Activated T-cell treated with anti-CD3 and anti-CD28 coated beads, Interleukin-2, amount 50 U/mL, for 4 hours (primary cell): ENCODE measurements around the gene VSX2. TPM values are rescaled to one million over a fixed set of nuclear protein-coding genes. Genes with fewer than 3 reads are reported as not detected.

Experiments used
- ATAC-seq, 2 donors: fragments of 200-7000 bp; cut with Tn5 transposase; one replicate each; pipeline ENCODE4 v1.10.0; 2021
- DNase-seq: peaks from one replicate; pipeline ENCODE4 v3.0.0-alpha.2; 2020
- H3K27me3 Mint-ChIP-seq: one replicate; pipeline ENCODE4 v1.8.0; 2021; ENCODE audit warnings: low read depth, mixed read lengths
- H3K36me3 Mint-ChIP-seq: one replicate; pipeline ENCODE4 v1.8.0; 2022; ENCODE audit warnings: mixed read lengths; ENCODE audit not compliant: insufficient read depth
- H3K4me1 Mint-ChIP-seq: one replicate; pipeline ENCODE4 v1.8.0; 2021; ENCODE audit warnings: low read depth, mixed read lengths
- H3K4me3 Mint-ChIP-seq: one replicate; pipeline ENCODE4 v1.8.0; 2021; ENCODE audit warnings: mild to moderate bottlenecking, moderate library complexity, mixed read lengths
- H3K9me3 Mint-ChIP-seq: one replicate; pipeline ENCODE4 v1.8.0; 2021; ENCODE audit warnings: mixed read lengths
- total RNA-seq, 3 donors: library from RNA; stranded (reverse); gene quantifications; one replicate each; pipeline ENCODE4 v1.2.1, GENCODE V29; 2021

The VSX2 gene
- total RNA-seq, 3 donors from 2014 or later: not detected

- H3K4me1 Mint-ChIP-seq: no peaks in the 10 kb centered on the region
- H3K4me3 Mint-ChIP-seq: no peak overlapping the region
- H3K27me3 Mint-ChIP-seq: no peaks in the 10 kb centered on the region
- no peaks in the 10 kb centered on the region for H3K9me3 Mint-ChIP-seq
- DNase-seq: no peak
- ATAC-seq: no peak
- peaks cover 37% of the 10 kb centered on the region for H3K36me3 Mint-ChIP-seq
These were observed 51.2 kb downstream of the VSX2 start for GRCh38 chr14:74290415-74290814.

DNA sequence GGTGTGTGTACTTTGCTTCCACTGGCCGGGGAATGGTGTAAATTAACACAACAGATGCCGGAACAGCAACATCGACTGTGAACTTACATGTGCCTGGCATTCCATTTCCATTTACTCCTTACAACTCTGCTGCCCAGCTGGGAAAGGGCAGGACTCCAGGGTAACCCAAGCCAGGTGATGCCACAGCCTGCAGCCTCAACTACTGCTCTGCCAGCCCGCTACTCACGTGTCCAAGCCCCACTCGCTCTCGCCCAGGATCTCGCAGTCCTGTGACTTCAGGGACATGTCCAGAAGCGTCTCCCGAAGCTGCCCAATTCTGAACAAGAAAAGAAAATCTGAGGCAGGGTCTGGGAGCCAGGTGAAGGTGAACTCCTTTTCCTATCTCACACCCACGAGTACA, 52.8 kb downstream of the VSX2 start:
- no peaks in the 10 kb centered on the region for H3K9me3 Mint-ChIP-seq
- no peak for DNase-seq
- no peaks in the 10 kb centered on the region for H3K27me3 Mint-ChIP-seq
- peaks cover 29% of the 10 kb centered on the region for H3K36me3 Mint-ChIP-seq
- no peak overlapping the region for H3K4me3 Mint-ChIP-seq
- no peaks in the 10 kb centered on the region for H3K4me1 Mint-ChIP-seq
- ATAC-seq: no peak

DNA sequence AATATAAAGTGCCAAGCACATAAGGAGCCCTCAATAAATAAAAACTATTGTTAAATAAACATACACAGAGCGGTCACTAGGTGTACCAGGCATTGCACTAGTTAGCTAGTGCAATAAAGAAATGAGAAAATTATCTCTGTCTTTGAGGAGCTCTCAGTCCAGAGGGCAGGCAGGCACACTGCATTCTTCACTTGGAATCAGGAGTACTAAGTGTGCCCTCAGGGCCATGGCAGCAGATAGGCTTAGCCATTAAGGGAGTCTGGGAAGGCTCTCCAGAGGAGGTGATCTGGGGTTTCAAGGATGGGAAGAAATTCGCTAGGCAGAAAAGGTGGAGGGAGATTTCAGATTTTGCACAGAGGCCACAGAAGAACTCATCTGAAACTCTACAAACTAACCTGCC, 54.4 kb downstream of the VSX2 start:
- Mint-ChIP-seq H3K4me1 (no peaks in the 10 kb centered on the region), H3K36me3 (peaks cover 32% of the 10 kb centered on the region), H3K9me3 (no peaks in the 10 kb centered on the region), H3K27me3 (no peaks in the 10 kb centered on the region), H3K4me3 (no peak overlapping the region)
- DNase-seq (no peak), ATAC-seq (no peak)

GRCh38 chr14:74296037-74296467, 56.8 kb downstream of the VSX2 start:
- H3K27me3 Mint-ChIP-seq: no peaks in the 10 kb centered on the region
- H3K4me1 Mint-ChIP-seq: peaks cover 4% of the 10 kb centered on the region
- ATAC-seq (no peak), DNase-seq (no peak)
- no peaks in the 10 kb centered on the region for H3K9me3 Mint-ChIP-seq
- H3K36me3 Mint-ChIP-seq: peaks cover 34% of the 10 kb centered on the region
- H3K4me3 Mint-ChIP-seq: no peak overlapping the region

DNA sequence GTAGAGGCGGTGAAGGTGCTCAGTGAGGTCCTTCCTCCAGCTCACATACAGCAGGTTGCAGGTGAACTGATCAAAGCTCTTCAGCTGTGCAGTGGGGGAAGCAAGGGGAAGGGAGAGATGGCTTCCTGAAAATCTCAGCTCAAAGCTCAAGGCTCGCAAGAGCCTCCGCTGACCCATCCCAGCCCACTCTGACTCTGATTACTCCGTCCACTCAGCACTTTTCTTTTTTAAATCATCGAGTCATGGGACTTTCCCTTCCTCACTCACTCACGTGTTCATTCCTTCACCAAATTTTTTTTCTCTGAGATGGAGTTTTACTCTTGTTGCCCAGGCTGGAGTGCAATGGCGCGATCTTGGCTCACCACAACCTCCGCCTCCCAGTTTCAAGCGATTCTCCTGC, 58.7 kb downstream of the VSX2 start:
- Mint-ChIP-seq H3K36me3 (peaks cover 23% of the 10 kb centered on the region), H3K4me1 (peaks cover 18% of the 10 kb centered on the region), H3K9me3 (no peaks in the 10 kb centered on the region), H3K4me3 (no peak overlapping the region), H3K27me3 (no peaks in the 10 kb centered on the region)
- no peak for ATAC-seq
- no peak for DNase-seq

GRCh38 chr14:74299061-74299545, 59.9 kb downstream of the VSX2 start:
- ATAC-seq (peak in 1 of 2 donors; percentile 44), DNase-seq (peak; percentile 40)
- no peaks in the 10 kb centered on the region for H3K9me3 Mint-ChIP-seq
- peaks cover 24% of the 10 kb centered on the region for H3K4me1 Mint-ChIP-seq
- no peaks in the 10 kb centered on the region for H3K27me3 Mint-ChIP-seq
- H3K4me3 Mint-ChIP-seq: no peak overlapping the region
- H3K36me3 Mint-ChIP-seq: peaks cover 23% of the 10 kb centered on the region

DNA sequence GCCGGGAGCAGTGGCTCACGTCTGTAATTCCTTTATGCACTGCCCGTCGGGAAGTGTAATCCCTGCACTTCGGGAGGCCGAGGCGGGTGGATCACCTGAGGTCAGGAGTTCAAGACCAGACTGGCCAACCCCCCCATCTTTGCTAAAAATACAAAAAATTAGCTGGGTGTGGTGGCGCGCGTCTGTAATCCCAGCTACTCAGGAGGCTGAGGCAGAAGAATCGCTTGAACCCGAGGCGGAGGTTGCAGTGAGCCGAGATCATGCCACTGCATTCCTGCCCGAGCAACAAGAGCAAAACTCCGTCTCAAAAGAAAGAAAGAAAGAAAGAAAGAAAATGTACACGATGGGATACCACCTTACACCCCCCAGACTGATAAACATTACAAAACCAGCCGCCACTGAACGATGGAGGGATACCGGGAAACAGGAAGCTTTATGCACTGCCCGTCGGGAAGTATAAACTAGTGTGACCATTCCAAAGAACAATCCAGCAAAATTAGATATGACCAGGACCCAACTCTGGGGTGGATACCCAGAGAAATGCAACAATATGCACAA, 62.4 kb downstream of the VSX2 start:
- H3K4me1 Mint-ChIP-seq: peaks cover 24% of the 10 kb centered on the region
- ATAC-seq: no peak
- peaks cover 17% of the 10 kb centered on the region for H3K36me3 Mint-ChIP-seq
- no peak for DNase-seq
- H3K9me3 Mint-ChIP-seq: no peaks in the 10 kb centered on the region
- H3K4me3 Mint-ChIP-seq: peak overlapping the region; percentile 99
- no peaks in the 10 kb centered on the region for H3K27me3 Mint-ChIP-seq

- no peaks in the 10 kb centered on the region for H3K9me3 Mint-ChIP-seq
- peaks cover 15% of the 10 kb centered on the region for H3K36me3 Mint-ChIP-seq
- peak overlapping the region; percentile 99 for H3K4me3 Mint-ChIP-seq
- no peaks in the 10 kb centered on the region for H3K27me3 Mint-ChIP-seq
- peaks cover 24% of the 10 kb centered on the region for H3K4me1 Mint-ChIP-seq
- ATAC-seq (peak; percentile 69 to 70), DNase-seq (no peak)
These were observed 62.9 kb downstream of the VSX2 start for GRCh38 chr14:74302152-74302628.

DNA sequence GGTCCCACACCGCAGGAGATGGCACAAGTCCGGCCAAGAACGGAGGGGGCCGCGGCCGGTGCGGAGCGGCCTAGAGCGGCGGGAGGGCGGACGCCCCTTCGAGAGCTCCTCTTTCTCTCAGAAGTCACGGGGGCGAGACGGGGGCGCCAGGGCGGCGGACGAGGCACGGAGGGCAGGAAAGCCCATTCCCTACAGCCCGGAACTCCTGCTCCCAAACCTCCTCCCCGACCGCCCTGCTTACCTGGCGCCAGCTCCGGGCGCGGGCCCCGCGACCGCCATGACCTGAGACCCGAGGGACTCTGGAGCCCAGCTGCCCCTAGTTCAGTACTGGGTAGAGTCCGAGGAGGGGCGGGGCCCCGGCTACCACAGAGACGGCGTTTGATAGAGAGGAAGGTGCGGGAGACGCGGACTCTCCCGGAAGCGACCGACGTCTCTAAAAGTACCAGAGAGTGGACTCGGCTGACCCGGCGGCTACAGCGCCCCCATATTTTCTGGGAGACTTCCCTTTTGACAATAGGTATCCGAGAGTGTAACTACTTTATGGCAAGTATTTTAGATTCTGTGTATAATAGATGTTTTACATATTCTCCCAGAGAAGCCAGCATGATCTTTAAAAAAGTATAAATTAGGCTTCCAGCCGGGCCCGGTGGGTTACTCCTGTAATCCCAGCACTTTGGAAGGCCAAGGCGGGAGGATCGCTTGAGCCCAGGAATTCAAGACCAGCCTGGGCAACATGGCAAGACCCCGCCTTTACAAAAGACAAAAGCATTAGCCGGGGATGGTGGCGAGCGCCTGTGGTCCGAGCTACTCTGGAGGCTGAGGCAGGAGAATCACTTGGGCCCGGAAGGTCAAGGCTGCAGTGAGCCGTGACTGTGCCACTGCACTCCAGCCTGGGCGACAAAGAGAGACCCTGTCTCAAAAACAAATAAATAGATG, 63.7 kb downstream of the VSX2 start, which contains the start of gene ABCD4:
ABCD4 (minus strand) TSS at position 301 of the 936 bp plus-strand sequence; CDS start at position 279, 22 bp downstream.
- H3K4me3 Mint-ChIP-seq: peak within 1 kb of the TSS; percentile 99
- H3K36me3 Mint-ChIP-seq: peaks cover 11% of the 10 kb centered on the region
- H3K4me1 Mint-ChIP-seq: peaks cover 24% of the 10 kb centered on the region
- peak; percentile 96 to 97 for ATAC-seq
- peak; percentile 78 for DNase-seq
- no peaks in the 10 kb centered on the region for H3K27me3 Mint-ChIP-seq
- no peaks in the 10 kb centered on the region for H3K9me3 Mint-ChIP-seq

- peaks cover 2% of the 10 kb centered on the region for H3K27me3 Mint-ChIP-seq
- H3K36me3 Mint-ChIP-seq: no peaks in the 10 kb centered on the region
- no peaks in the 10 kb centered on the region for H3K4me1 Mint-ChIP-seq
- no peaks in the 10 kb centered on the region for H3K9me3 Mint-ChIP-seq
- ATAC-seq (no peak), DNase-seq (no peak)
- no peak overlapping the region for H3K4me3 Mint-ChIP-seq
These were observed 69.4 kb downstream of the VSX2 start for GRCh38 chr14:74308695-74309094.

GRCh38 chr14:74309125-74310022, 70.1 kb downstream of the VSX2 start:
- H3K36me3 Mint-ChIP-seq: no peaks in the 10 kb centered on the region
- no peak for DNase-seq
- no peaks in the 10 kb centered on the region for H3K9me3 Mint-ChIP-seq
- ATAC-seq: no peak
- no peaks in the 10 kb centered on the region for H3K4me1 Mint-ChIP-seq
- H3K4me3 Mint-ChIP-seq: no peak overlapping the region
- H3K27me3 Mint-ChIP-seq: peaks cover 2% of the 10 kb centered on the region

- Mint-ChIP-seq H3K4me1 (no peaks in the 10 kb centered on the region), H3K36me3 (no peaks in the 10 kb centered on the region), H3K27me3 (peaks cover 4% of the 10 kb centered on the region), H3K9me3 (no peaks in the 10 kb centered on the region), H3K4me3 (no peak overlapping the region)
- DNase-seq (no peak), ATAC-seq (no peak)
These were observed 72.9 kb downstream of the VSX2 start for GRCh38 chr14:74312161-74312560.
